Measurements from ENCODE around the gene MAP1B.

MAP1B gene

GRCh38 chr5:72114629-72115028 is 7.4 kb downstream of the MAP1B start:
- no peak overlapping the region for H3K4me3 Mint-ChIP-seq
- H3K36me3 Mint-ChIP-seq = no peaks in the 10 kb centered on the region
- H3K27me3 Mint-ChIP-seq = peaks cover 27% of the 10 kb centered on the region
- H3K27ac Mint-ChIP-seq = no peak overlapping the region
- H3K4me1 Mint-ChIP-seq = no peaks in the 10 kb centered on the region
- no peak for ATAC-seq
- no peaks in the 10 kb centered on the region for H3K9me3 Mint-ChIP-seq

DNA sequence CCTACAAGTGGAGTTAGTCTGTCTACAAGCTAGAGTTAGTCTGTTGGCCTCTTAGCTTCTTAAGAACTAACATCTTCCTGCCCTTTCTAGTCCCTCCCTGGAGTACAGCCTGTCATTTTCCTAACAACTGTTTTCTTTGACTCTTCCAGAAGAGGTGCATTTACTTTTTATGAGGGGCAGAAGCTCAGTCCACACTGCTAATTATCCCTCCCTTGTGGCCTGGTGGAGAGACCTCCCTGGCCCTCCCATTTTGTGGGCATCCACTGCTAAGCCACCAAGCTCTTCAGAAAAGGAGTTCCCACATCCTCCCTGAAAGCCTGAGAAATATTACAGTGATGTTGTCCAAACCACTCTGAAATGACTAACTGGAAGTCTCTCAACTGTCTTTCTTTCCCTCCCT is 8.0 kb downstream of the MAP1B start:
- Mint-ChIP-seq H3K36me3 (no peaks in the 10 kb centered on the region), H3K9me3 (no peaks in the 10 kb centered on the region), H3K4me1 (no peaks in the 10 kb centered on the region), H3K27me3 (peaks cover 21% of the 10 kb centered on the region), H3K27ac (no peak overlapping the region), H3K4me3 (no peak overlapping the region)
- ATAC-seq = no peak

- H3K36me3 Mint-ChIP-seq = no peaks in the 10 kb centered on the region
- no peak overlapping the region for H3K27ac Mint-ChIP-seq
- ATAC-seq = no peak
- H3K4me3 Mint-ChIP-seq = no peak overlapping the region
- H3K9me3 Mint-ChIP-seq = no peaks in the 10 kb centered on the region
- no peaks in the 10 kb centered on the region for H3K4me1 Mint-ChIP-seq
- H3K27me3 Mint-ChIP-seq = peaks cover 30% of the 10 kb centered on the region
Observed at GRCh38 chr5:72117307-72117706, 10.0 kb downstream of the MAP1B start.

GRCh38 chr5:72121052-72121779 is 13.9 kb downstream of the MAP1B start:
- no peak overlapping the region for H3K4me3 Mint-ChIP-seq
- H3K27ac Mint-ChIP-seq = no peak overlapping the region
- no peaks in the 10 kb centered on the region for H3K4me1 Mint-ChIP-seq
- H3K36me3 Mint-ChIP-seq = no peaks in the 10 kb centered on the region
- no peak for ATAC-seq
- no peaks in the 10 kb centered on the region for H3K9me3 Mint-ChIP-seq
- peaks cover 29% of the 10 kb centered on the region for H3K27me3 Mint-ChIP-seq

- peaks cover 22% of the 10 kb centered on the region for H3K27me3 Mint-ChIP-seq
Observed at GRCh38 chr5:72121780-72122445, 14.6 kb downstream of the MAP1B start.

DNA sequence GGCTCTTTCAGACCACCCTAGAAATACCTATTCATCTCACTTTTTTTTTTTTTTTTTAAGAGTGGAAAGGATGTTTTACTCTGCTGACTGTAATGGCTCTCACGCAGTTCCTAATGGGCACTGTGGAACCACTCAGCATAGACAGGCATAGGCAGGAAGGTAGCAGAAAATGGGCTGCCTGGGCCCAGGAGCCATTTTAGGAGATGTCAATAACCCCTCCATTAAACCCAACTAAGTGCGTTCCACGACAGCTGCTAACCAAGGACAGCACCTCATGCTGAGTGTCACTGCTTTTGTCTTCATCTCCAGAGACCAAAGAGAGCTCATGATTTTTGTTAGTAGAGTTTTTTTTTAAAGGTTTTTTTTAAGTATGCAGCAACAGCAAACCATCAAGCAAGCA is 15.3 kb downstream of the MAP1B start:
- Mint-ChIP-seq H3K27ac (no peak overlapping the region), H3K9me3 (no peaks in the 10 kb centered on the region), H3K4me1 (no peaks in the 10 kb centered on the region), H3K4me3 (no peak overlapping the region), H3K27me3 (peaks cover 22% of the 10 kb centered on the region), H3K36me3 (no peaks in the 10 kb centered on the region)
- no peak for ATAC-seq

More at GRCh38 chr5:72121780-72122445, 14.6 kb downstream of the MAP1B start:
- peak; percentile 8 for ATAC-seq
- Mint-ChIP-seq H3K36me3 (no peaks in the 10 kb centered on the region), H3K4me1 (no peaks in the 10 kb centered on the region), H3K27ac (no peak overlapping the region), H3K9me3 (no peaks in the 10 kb centered on the region), H3K4me3 (no peak overlapping the region)

DNA sequence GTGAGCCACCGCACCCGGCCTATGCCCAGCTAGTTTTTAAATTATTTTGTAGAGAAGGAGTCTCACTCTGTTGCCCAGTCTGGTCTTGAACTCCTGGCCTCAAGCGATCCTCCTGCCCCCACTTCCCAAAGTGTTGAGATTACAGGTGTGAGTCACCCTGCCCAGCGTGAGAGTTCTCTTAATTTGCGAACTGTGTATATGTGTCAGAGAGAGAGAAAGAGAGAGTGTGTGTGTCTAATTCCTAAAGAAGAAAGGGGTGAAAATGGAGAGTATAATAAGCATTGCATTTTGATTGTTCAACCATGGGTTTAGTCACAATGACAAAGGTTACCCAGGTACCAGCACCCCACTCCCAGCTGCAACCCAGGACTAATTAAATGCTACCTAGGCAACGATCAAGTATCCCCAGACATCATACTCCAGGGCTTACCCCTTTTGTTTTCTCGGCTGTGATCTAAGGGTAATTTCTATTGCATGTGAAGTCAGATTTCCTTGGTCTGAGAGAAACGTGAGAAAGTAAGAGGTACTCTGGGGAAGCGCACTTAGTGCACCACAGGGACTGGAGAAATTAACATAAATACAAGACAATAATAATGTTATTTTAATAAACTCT is 16.6 kb downstream of the MAP1B start:
- Mint-ChIP-seq H3K27me3 (peaks cover 23% of the 10 kb centered on the region), H3K27ac (no peak overlapping the region), H3K4me1 (no peaks in the 10 kb centered on the region), H3K4me3 (no peak overlapping the region), H3K36me3 (no peaks in the 10 kb centered on the region), H3K9me3 (no peaks in the 10 kb centered on the region)
- no peak for ATAC-seq

- H3K36me3 Mint-ChIP-seq = no peaks in the 10 kb centered on the region
- H3K4me3 Mint-ChIP-seq = no peak overlapping the region
- no peak for ATAC-seq
- no peaks in the 10 kb centered on the region for H3K4me1 Mint-ChIP-seq
- H3K27me3 Mint-ChIP-seq = peaks cover 33% of the 10 kb centered on the region
- no peaks in the 10 kb centered on the region for H3K9me3 Mint-ChIP-seq
- no peak overlapping the region for H3K27ac Mint-ChIP-seq
Observed at GRCh38 chr5:72125271-72125940, 18.1 kb downstream of the MAP1B start.

- Mint-ChIP-seq H3K27me3 (peaks cover 26% of the 10 kb centered on the region), H3K4me1 (no peaks in the 10 kb centered on the region), H3K9me3 (no peaks in the 10 kb centered on the region), H3K36me3 (no peaks in the 10 kb centered on the region), H3K27ac (no peak overlapping the region), H3K4me3 (no peak overlapping the region)
- no peak for ATAC-seq
Observed at GRCh38 chr5:72125941-72126620, 18.8 kb downstream of the MAP1B start.

- no peaks in the 10 kb centered on the region for H3K9me3 Mint-ChIP-seq
- H3K27me3 Mint-ChIP-seq = peaks cover 19% of the 10 kb centered on the region
- H3K27ac Mint-ChIP-seq = no peak overlapping the region
- H3K36me3 Mint-ChIP-seq = no peaks in the 10 kb centered on the region
- no peak overlapping the region for H3K4me3 Mint-ChIP-seq
- no peak for ATAC-seq
- no peaks in the 10 kb centered on the region for H3K4me1 Mint-ChIP-seq
Observed at GRCh38 chr5:72126796-72127195, 19.5 kb downstream of the MAP1B start.

DNA sequence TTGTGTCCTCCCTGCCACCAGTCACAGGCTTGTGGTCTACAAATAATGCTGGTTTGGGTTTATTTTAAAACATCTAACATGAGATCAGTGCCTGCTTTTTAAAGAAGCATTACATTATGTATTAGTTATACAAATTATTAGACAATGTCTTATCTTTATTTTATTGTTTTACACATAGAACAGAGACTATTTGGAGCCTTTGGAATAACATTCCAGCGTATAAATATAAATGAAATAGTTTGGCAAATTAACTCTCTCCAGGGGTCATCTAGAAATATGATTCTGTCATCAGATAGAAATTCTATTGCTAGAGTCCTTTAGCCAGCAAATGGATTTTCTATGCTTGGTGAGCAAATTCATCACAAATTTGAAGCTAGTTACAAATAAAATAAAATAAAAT is 22.4 kb downstream of the MAP1B start:
- H3K4me3 Mint-ChIP-seq = no peak overlapping the region
- H3K27me3 Mint-ChIP-seq = peaks cover 21% of the 10 kb centered on the region

DNA sequence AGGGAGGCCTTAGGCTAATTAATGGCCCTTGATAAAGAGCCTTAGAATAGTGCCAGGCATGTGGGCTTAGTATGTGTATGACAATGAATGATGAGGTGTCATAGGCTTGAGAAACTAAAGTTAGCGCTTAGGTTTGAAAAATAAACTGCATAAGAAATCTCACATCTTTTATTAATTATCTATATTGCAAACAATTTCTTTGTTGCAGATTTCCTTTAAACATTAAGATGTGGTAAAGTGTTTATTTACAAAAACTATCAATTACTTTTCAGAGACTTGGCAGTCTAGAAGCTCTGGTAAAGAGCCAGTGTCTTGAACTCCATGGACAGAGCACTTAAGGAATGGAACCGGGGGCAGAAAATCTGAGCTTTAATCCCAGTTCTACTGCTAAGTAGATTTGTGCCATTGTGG is 23.1 kb downstream of the MAP1B start:
- H3K4me3 Mint-ChIP-seq = no peak overlapping the region
- no peak for ATAC-seq
- H3K27me3 Mint-ChIP-seq = peaks cover 21% of the 10 kb centered on the region
- no peaks in the 10 kb centered on the region for H3K36me3 Mint-ChIP-seq
- H3K27ac Mint-ChIP-seq = no peak overlapping the region
- no peaks in the 10 kb centered on the region for H3K9me3 Mint-ChIP-seq
- no peaks in the 10 kb centered on the region for H3K4me1 Mint-ChIP-seq

More for the DNA sequence above, 22.4 kb downstream of the MAP1B start:
- H3K9me3 Mint-ChIP-seq = no peaks in the 10 kb centered on the region
- H3K4me1 Mint-ChIP-seq = no peaks in the 10 kb centered on the region
- no peak overlapping the region for H3K27ac Mint-ChIP-seq
- ATAC-seq = no peak
- H3K36me3 Mint-ChIP-seq = no peaks in the 10 kb centered on the region

DNA sequence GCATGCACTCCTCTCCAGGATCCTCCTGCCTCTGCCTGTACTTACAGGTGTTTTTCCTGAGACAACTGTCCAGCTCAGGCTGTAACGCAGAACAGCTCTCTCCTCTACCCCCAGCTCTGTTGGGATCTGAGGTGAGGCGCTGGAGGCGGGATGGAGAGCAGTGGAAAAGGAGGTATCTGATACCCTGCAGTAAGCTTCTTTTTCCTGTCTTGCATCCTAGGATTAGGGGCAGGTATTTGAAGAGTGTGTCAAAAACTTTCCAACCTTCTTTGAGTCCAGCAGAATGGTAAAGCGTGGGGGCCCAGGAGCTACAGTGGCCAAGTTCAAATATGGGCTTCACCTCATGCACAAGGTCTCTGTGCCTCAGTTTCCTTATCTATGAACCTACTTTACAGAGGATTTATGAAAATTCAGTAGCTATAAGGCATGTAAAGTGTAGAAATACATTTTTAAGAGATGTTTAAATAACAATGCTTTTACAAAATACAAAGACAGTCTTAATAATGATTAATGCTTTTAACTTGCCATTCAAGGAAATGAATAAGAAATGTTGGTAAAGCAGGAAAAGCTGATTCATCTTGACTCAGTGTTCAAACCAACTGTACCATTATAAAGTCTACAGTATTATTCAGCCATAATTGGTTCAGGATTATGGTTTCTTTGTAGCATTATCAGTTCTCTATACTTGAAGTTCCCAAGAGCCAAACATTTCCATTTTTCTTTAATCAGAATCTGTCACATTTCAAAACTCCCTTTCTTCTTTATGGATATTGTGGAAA is 26.1 kb downstream of the MAP1B start:
- Mint-ChIP-seq H3K27ac (no peak overlapping the region), H3K4me1 (no peaks in the 10 kb centered on the region), H3K36me3 (no peaks in the 10 kb centered on the region), H3K27me3 (peaks cover 21% of the 10 kb centered on the region), H3K4me3 (no peak overlapping the region), H3K9me3 (no peaks in the 10 kb centered on the region)
- ATAC-seq = no peak

- ATAC-seq = no peak
Observed at GRCh38 chr5:72134226-72134899, 27.1 kb downstream of the MAP1B start.

More at GRCh38 chr5:72134226-72134899, 27.1 kb downstream of the MAP1B start:
- Mint-ChIP-seq H3K4me1 (peaks cover 6% of the 10 kb centered on the region), H3K4me3 (no peak overlapping the region), H3K27me3 (peaks cover 16% of the 10 kb centered on the region), H3K36me3 (no peaks in the 10 kb centered on the region), H3K9me3 (no peaks in the 10 kb centered on the region), H3K27ac (no peak overlapping the region)
